ENCODE results near the gene CREBBP. TPM values are rescaled to one million over a fixed set of nuclear protein-coding genes. Genes with fewer than 3 reads are reported as not detected.

The CREBBP gene
- polyA plus RNA-seq, 4 donors, result 57.7 to 98.5 (median 78.3) TPM

- no peak for DNase-seq (ENCODE audit: low read depth in 4 of 4, low spot score in 2 of 4)
Measured at GRCh38 chr16:3857189-3858043, 23.1 kb downstream of the CREBBP start.

- DNase-seq (ENCODE audit: low read depth in 4 of 4, low spot score in 2 of 4), result no peak
Measured at GRCh38 chr16:3856367-3857141, 24.0 kb downstream of the CREBBP start.

GRCh38 chr16:3854750-3855541 lies 25.6 kb downstream of the CREBBP start:
- DNase-seq (ENCODE audit: low read depth in 4 of 4, low spot score in 2 of 4), result no peak

GRCh38 chr16:3850544-3850899 lies 30.0 kb downstream of the CREBBP start:
- DNase-seq (ENCODE audit: low read depth in 4 of 4, low spot score in 2 of 4), result no peak

GRCh38 chr16:3849751-3850543 lies 30.6 kb downstream of the CREBBP start:
- no peak for DNase-seq (ENCODE audit: low read depth in 4 of 4, low spot score in 2 of 4)

- no peak for DNase-seq (ENCODE audit: low read depth in 4 of 4, low spot score in 2 of 4)
Measured at GRCh38 chr16:3846595-3847091, 33.9 kb downstream of the CREBBP start.

- no peak for DNase-seq (ENCODE audit: low read depth in 4 of 4, low spot score in 2 of 4)
Measured at GRCh38 chr16:3846087-3846486, 34.4 kb downstream of the CREBBP start.

GRCh38 chr16:3842994-3843393 lies 37.5 kb downstream of the CREBBP start:
- DNase-seq (ENCODE audit: low read depth in 4 of 4, low spot score in 2 of 4), result no peak

GRCh38 chr16:3841729-3842508 lies 38.6 kb downstream of the CREBBP start:
- DNase-seq (ENCODE audit: low read depth in 4 of 4, low spot score in 2 of 4), result no peak

GRCh38 chr16:3839402-3840184 lies 40.9 kb downstream of the CREBBP start:
- no peak for DNase-seq (ENCODE audit: low read depth in 4 of 4, low spot score in 2 of 4)

GRCh38 chr16:3838600-3839401 lies 41.7 kb downstream of the CREBBP start:
- no peak for DNase-seq (ENCODE audit: low read depth in 4 of 4, low spot score in 2 of 4)

- DNase-seq (ENCODE audit: low read depth in 4 of 4, low spot score in 2 of 4), result no peak
Measured at GRCh38 chr16:3837851-3838586, 42.5 kb downstream of the CREBBP start.

- DNase-seq (ENCODE audit: low read depth in 4 of 4, low spot score in 2 of 4), result no peak
Measured at GRCh38 chr16:3836641-3837040, 43.9 kb downstream of the CREBBP start.

- DNase-seq (ENCODE audit: low read depth in 4 of 4, low spot score in 2 of 4), result no peak
Measured at GRCh38 chr16:3835089-3835602, 45.4 kb downstream of the CREBBP start.

- no peak for DNase-seq (ENCODE audit: low read depth in 4 of 4, low spot score in 2 of 4)
Measured at GRCh38 chr16:3832668-3833067, 47.8 kb downstream of the CREBBP start.

GRCh38 chr16:3830625-3831254 lies 49.8 kb downstream of the CREBBP start:
- DNase-seq (ENCODE audit: low read depth in 4 of 4, low spot score in 2 of 4), result no peak
